GM21825 (cell line): ENCODE results near the gene ZIC5.

Source experiments
- ATAC-seq: cut with Tn5 transposase; IDR thresholded peaks from one replicate; pipeline ENCODE4 v1.9.1; 2021; ENCODE audit warnings: mild to moderate bottlenecking, moderate library complexity; ENCODE audit not compliant: unreplicated experiment

Gene ZIC5

GRCh38 chr13:99941086-99941485, 30.5 kb downstream of the ZIC5 start:
- ATAC-seq = no peak

GRCh38 chr13:99938635-99939034, 32.9 kb downstream of the ZIC5 start:
- no peak for ATAC-seq

GRCh38 chr13:99935772-99936171, 35.8 kb downstream of the ZIC5 start:
- no peak for ATAC-seq

GRCh38 chr13:99932912-99933311, 38.7 kb downstream of the ZIC5 start:
- no peak for ATAC-seq

GRCh38 chr13:99930925-99931324, 40.6 kb downstream of the ZIC5 start:
- ATAC-seq = no peak

- ATAC-seq = no peak
These were observed 41.7 kb downstream of the ZIC5 start for GRCh38 chr13:99929866-99930265.

GRCh38 chr13:99926014-99926731, 45.4 kb downstream of the ZIC5 start:
- ATAC-seq = no peak

GRCh38 chr13:99923877-99924582, 47.5 kb downstream of the ZIC5 start:
- ATAC-seq = no peak

- no peak for ATAC-seq
These were observed 48.7 kb downstream of the ZIC5 start for GRCh38 chr13:99922631-99923404.

GRCh38 chr13:99919132-99919531, 52.4 kb downstream of the ZIC5 start:
- ATAC-seq = no peak

- no peak for ATAC-seq
These were observed 55.0 kb downstream of the ZIC5 start for GRCh38 chr13:99916366-99917103.

GRCh38 chr13:99913167-99913566, 58.4 kb downstream of the ZIC5 start:
- no peak for ATAC-seq
